Chondrocyte (in vitro differentiated cells): ENCODE results near the gene HSPA12A. TPM values are rescaled to one million over a fixed set of nuclear protein-coding genes. Genes with fewer than 3 reads are reported as not detected.

ENCODE experiments used
- DNase-seq: peaks from one replicate; pipeline ENCODE4 v3.0.0; 2021; ENCODE audit warnings: mixed read lengths, low spot score
- H3K27ac Mint-ChIP-seq: one replicate; pipeline ENCODE4 v1.8.0; 2021; ENCODE audit warnings: mild to moderate bottlenecking, moderate library complexity, mixed read lengths; ENCODE audit not compliant: unreplicated experiment
- H3K27me3 Mint-ChIP-seq: 2 replicates; pipeline ENCODE4 v1.8.0; 2021; ENCODE audit warnings: low read depth, mixed read lengths
- H3K36me3 Mint-ChIP-seq: 2 replicates; pipeline ENCODE4 v1.8.0; 2021; ENCODE audit warnings: low read depth, mixed read lengths
- H3K4me1 Mint-ChIP-seq: 2 replicates; pipeline ENCODE4 v1.8.0; 2021; ENCODE audit warnings: low read depth, mild to moderate bottlenecking, mixed read lengths
- H3K4me3 Mint-ChIP-seq: one replicate; pipeline ENCODE4 v1.8.0; 2021; ENCODE audit warnings: mild to moderate bottlenecking, moderate library complexity, mixed read lengths; ENCODE audit not compliant: unreplicated experiment
- H3K9me3 Mint-ChIP-seq: 2 replicates; pipeline ENCODE4 v1.8.0; 2021; ENCODE audit warnings: low read depth, mixed read lengths
- total RNA-seq: library from RNA; stranded (reverse); gene quantifications from 3 replicates; pipeline ENCODE4 v1.2.1, GENCODE V29; 2021
- TF ChIP-seq, protein P1 (sequence below): fragments of 200-600 bp; sonication (generic); IDR thresholded peaks from 2 replicates; pipeline ENCODE4 v1.5.0; 2021; ENCODE audit warnings: antibody characterized with exemption, mild to moderate bottlenecking, moderate library complexity

HSPA12A gene
- total RNA-seq, 1 donor from 2014 or later = 6.9 TPM

DNA sequence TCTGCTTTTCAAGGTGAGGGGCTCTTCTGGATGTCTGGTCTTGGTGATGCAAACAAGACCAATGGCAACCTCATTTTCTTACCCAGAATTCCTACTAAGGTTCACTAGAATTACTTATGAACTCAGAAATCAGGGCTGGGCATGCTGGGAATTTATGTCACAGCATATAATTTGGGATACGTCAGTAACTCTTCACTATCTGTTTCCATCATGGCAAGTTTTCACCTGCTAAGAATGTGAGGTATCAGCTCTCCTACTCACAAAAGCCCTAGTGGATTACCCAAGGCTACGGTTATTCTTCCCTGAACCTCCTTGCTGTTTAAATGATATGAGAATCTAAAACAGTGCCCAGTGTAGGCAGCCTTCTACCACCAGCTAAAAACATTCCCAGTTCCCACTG, 68.5 kb downstream of the HSPA12A start:
- TF ChIP-seq, protein P1, sequence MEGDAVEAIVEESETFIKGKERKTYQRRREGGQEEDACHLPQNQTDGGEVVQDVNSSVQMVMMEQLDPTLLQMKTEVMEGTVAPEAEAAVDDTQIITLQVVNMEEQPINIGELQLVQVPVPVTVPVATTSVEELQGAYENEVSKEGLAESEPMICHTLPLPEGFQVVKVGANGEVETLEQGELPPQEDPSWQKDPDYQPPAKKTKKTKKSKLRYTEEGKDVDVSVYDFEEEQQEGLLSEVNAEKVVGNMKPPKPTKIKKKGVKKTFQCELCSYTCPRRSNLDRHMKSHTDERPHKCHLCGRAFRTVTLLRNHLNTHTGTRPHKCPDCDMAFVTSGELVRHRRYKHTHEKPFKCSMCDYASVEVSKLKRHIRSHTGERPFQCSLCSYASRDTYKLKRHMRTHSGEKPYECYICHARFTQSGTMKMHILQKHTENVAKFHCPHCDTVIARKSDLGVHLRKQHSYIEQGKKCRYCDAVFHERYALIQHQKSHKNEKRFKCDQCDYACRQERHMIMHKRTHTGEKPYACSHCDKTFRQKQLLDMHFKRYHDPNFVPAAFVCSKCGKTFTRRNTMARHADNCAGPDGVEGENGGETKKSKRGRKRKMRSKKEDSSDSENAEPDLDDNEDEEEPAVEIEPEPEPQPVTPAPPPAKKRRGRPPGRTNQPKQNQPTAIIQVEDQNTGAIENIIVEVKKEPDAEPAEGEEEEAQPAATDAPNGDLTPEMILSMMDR = no peak
- peaks cover 2% of the 10 kb centered on the region for H3K27me3 Mint-ChIP-seq
- DNase-seq = no peak
- peaks cover 4% of the 10 kb centered on the region for H3K36me3 Mint-ChIP-seq
- no peak overlapping the region for H3K27ac Mint-ChIP-seq
- no peaks in the 10 kb centered on the region for H3K4me1 Mint-ChIP-seq
- H3K9me3 Mint-ChIP-seq = no peaks in the 10 kb centered on the region
- H3K4me3 Mint-ChIP-seq = no peak overlapping the region

DNA sequence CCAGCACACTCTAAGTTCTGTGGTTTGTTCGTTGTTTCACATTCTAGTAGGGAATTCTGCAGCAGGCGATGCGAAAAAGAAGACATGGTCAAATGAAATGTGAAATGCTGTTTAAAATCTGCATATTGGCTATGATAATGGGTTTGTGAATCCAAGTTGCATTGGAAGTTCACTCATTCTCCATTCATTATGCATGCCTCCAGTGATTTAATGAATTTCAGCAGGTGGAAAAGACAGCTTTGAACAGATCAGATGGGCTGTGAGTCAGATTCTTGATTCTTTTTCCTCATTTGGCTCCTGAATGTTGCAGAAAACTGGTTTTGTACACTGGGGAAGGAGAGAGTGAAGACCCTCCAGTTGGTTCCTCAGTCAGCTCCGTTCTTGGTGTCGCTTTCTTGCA, 69.5 kb downstream of the HSPA12A start:
- H3K27me3 Mint-ChIP-seq = peaks cover 2% of the 10 kb centered on the region
- DNase-seq = no peak
- H3K27ac Mint-ChIP-seq = no peak overlapping the region
- no peaks in the 10 kb centered on the region for H3K4me1 Mint-ChIP-seq
- H3K9me3 Mint-ChIP-seq = no peaks in the 10 kb centered on the region
- TF ChIP-seq, protein P1 = no peak
- H3K4me3 Mint-ChIP-seq = no peak overlapping the region
- H3K36me3 Mint-ChIP-seq = peaks cover 4% of the 10 kb centered on the region

DNA sequence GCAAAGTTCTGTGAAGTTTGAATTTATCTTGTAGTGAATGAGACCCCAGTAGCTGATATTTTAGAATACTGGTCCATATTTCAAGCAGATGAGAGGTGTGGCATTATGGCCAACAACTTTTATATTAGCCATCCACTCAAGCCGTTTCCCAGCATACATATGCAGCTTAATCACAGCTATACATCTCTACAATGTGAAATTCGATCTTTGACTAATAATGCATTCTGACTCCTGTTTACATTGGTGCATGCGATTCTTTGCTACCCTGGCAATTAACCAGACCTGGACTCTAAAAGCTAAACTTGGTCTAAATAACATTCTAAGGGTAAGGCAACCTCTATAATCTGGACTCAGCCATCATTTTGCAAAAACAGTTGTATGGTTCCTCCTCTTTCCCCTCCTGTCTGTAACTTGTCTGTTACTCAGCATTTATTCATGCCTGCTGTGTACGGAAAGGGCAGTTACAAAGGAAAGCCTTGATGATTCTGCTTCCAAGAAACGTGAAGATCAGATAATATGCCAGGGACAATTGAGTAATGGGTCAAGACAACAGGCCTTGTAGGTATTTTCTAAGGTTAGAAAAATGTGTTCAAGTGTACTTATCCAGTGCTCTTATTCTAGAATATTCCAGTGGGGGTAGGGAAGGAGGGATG, 71.0 kb downstream of the HSPA12A start:
- H3K36me3 Mint-ChIP-seq = peaks cover 4% of the 10 kb centered on the region
- H3K4me3 Mint-ChIP-seq = no peak overlapping the region
- no peak for DNase-seq
- no peaks in the 10 kb centered on the region for H3K4me1 Mint-ChIP-seq
- TF ChIP-seq, protein P1 = no peak
- H3K9me3 Mint-ChIP-seq = peaks cover 6% of the 10 kb centered on the region
- H3K27ac Mint-ChIP-seq = no peak overlapping the region
- peaks cover 2% of the 10 kb centered on the region for H3K27me3 Mint-ChIP-seq

DNA sequence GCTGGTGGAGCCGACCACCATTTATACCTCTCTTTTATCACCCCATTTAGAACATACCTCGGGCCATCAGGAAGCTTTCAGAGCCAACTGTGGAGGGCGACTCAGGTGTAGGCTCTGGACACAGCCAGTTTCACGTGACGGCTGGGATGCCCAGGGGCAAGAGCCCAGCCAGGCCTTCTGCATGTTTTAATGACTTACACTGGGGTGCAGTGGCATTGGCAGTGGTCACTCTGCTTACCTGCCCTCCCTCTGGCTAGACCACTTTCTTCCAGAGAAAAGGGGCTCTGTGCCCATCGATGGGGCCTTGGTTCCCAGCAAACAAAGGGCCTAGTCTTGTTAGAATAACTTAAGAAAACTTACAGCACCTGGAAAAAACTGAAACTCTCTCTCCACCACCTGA, 71.7 kb downstream of the HSPA12A start:
- no peak overlapping the region for H3K27ac Mint-ChIP-seq
- no peak for DNase-seq
- peaks cover 5% of the 10 kb centered on the region for H3K4me1 Mint-ChIP-seq
- peaks cover 6% of the 10 kb centered on the region for H3K9me3 Mint-ChIP-seq
- TF ChIP-seq, protein P1 = no peak
- H3K36me3 Mint-ChIP-seq = peaks cover 3% of the 10 kb centered on the region
- peaks cover 2% of the 10 kb centered on the region for H3K27me3 Mint-ChIP-seq
- no peak overlapping the region for H3K4me3 Mint-ChIP-seq

DNA sequence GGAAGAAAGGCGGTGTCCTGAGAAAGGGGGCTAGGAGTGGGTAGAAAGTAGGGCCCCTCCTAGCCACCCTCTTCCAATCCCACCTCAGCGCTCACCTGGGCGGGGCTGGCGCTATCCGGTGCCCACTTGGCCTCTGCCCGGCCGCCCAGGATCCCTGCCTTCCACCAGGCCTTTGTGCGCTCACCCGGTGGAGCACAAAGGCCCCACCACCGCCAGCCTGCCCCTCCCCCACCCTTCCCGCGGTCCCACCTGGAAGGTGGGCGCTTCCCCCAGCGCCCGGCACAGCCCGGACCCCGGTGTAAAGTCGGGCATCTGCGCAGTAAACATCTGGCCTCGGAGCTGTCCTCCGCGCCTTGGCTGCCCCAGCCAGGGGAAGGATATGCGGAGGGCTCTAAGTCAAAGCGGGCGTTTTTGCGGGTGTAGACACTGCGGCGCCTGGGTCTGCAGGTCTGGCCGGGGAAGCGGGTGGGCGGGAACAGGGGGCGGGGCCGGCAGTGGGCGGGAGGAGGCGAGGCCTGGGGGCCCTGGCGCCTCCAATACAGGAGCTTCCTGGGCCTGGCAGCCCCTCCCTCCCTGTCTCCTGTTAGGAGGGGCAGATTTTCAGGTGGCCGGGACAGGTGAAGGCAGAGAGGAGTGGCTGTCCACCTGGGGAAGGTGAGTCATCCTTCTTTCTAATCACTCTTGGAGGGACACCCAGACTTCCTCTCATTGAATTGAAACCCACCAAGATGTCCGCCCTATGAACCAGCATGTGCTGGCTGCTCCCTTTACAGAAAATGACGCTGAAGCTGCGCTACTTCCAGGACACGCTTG, 72.3 kb downstream of the HSPA12A start:
- Mint-ChIP-seq H3K27ac (no peak overlapping the region), H3K36me3 (peaks cover 3% of the 10 kb centered on the region), H3K27me3 (peaks cover 2% of the 10 kb centered on the region), H3K4me1 (peaks cover 10% of the 10 kb centered on the region), H3K9me3 (peaks cover 6% of the 10 kb centered on the region), H3K4me3 (no peak overlapping the region)
- TF ChIP-seq, protein P1 = no peak
- DNase-seq = no peak
